ENCODE data around the gene PAPSS2.

DNA sequence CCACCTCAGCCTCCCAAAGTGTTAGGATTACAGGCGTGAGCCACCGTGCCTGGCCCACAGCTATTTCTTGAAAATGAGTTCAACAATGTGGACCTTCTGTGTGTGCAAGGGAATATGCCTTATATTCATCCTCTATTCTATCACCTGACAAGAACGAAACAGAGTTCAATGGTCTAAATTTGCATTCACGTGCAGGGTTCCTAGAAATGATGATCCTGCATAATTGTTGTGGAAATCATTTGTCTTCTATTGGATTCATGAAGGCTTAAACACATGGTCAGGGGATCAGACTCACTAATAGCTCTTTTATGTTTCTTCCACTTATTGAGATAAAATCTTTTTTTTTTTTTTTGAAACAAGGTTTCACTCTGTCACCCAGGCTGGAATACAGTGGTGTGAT is 23.7 kb downstream of the PAPSS2 start:
- TF ChIP-seq, protein P1, sequence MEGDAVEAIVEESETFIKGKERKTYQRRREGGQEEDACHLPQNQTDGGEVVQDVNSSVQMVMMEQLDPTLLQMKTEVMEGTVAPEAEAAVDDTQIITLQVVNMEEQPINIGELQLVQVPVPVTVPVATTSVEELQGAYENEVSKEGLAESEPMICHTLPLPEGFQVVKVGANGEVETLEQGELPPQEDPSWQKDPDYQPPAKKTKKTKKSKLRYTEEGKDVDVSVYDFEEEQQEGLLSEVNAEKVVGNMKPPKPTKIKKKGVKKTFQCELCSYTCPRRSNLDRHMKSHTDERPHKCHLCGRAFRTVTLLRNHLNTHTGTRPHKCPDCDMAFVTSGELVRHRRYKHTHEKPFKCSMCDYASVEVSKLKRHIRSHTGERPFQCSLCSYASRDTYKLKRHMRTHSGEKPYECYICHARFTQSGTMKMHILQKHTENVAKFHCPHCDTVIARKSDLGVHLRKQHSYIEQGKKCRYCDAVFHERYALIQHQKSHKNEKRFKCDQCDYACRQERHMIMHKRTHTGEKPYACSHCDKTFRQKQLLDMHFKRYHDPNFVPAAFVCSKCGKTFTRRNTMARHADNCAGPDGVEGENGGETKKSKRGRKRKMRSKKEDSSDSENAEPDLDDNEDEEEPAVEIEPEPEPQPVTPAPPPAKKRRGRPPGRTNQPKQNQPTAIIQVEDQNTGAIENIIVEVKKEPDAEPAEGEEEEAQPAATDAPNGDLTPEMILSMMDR (IDR thresholded peaks at IDR 0.05): no peak
- no peak for TF ChIP-seq EP300 (IDR thresholded peaks at IDR 0.05)

All from ovary (tissue), 3 donors.